ENCODE measurements around the gene SHANK1.

DNA sequence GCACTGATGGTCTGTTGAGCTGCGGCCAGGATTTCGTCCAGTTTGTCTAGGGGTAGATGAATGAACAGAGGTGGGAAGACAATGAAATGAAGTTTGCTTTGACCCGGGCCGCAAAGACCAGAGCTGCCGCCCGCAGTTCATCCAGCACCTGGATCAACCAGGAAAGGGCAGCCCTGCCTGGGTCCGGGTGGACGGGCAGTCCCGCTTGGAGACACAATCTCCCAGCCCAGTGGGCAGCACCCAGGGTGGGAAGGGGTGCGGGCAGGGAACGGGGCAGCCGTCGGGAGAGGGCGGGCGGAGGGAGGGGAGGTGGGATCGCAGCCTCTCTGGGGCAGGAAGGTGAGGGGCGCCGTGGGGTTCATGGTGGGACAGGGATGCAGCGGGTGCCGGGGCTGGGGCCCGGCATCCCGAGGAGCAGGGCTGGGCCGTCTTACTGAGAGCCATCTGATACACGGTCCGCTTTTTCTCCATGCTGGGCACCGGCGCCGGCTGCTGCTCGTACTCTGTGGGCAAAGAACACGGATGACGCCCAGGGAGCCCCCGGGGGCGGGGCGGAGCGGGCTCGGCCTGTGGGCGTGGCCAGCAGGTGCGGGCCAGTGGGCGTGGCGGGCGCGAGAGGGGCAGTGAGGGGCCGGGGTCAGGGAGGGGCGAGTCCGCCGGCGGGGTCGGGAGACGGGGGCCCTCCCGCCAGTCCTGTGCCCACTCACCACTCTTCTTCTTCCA, 33.1 kb downstream of the SHANK1 start:
- TF ChIP-seq, protein P1, sequence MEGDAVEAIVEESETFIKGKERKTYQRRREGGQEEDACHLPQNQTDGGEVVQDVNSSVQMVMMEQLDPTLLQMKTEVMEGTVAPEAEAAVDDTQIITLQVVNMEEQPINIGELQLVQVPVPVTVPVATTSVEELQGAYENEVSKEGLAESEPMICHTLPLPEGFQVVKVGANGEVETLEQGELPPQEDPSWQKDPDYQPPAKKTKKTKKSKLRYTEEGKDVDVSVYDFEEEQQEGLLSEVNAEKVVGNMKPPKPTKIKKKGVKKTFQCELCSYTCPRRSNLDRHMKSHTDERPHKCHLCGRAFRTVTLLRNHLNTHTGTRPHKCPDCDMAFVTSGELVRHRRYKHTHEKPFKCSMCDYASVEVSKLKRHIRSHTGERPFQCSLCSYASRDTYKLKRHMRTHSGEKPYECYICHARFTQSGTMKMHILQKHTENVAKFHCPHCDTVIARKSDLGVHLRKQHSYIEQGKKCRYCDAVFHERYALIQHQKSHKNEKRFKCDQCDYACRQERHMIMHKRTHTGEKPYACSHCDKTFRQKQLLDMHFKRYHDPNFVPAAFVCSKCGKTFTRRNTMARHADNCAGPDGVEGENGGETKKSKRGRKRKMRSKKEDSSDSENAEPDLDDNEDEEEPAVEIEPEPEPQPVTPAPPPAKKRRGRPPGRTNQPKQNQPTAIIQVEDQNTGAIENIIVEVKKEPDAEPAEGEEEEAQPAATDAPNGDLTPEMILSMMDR (IDR thresholded peaks at IDR 0.05), result no peak
- no peak for TF ChIP-seq EP300 (IDR thresholded peaks at IDR 0.05)
